ENCODE data around the gene ZNF488.

Gene ZNF488

DNA sequence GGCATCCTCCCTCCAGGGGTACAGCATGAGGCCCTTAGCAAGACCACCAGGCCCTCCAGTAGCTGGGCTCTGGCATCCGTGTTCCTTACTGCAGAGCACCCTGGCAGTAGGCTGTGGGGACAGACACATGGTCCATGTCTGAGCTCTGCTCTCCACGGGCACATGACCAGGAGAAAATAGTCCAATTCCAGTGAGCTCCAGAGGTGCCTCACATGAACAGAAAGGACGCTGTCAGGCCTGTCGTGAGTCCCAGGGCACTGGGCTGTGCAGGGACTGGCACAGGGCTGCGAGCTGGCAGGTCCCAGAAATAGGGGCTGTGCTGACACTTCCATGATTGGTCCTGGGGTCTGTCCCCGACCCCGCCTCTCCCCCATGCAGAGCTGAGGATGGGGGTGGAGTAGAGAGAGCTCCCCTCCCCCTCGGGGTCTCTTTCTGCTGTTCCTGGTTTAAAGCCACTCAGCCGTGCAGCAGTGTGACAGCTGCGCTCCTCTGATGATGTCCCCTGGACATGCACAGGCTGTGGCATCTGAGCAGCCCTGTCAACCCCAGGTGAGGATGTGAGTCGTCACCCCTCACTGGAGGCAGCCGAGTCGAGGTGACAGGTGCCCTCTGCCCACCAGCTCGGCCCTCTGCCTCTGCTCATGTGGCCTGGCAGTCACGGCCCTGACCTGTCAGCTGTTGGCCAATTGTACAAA, 25.2 kb upstream of the ZNF488 start:
- Histone ChIP-seq H3K9me2 (ENCODE audit: low read depth, low read length) (no peaks in the 10 kb centered on the region), H3F3A (ENCODE audit: insufficient read depth, low read length) (no peaks in the 10 kb centered on the region), H3K79me2 (ENCODE audit: insufficient read depth, low read length) (no peaks in the 10 kb centered on the region), H4K20me1 (ENCODE audit: insufficient read depth, low read length) (no peaks in the 10 kb centered on the region), H3K9me3 (ENCODE audit: low read length) (no peaks in the 10 kb centered on the region), H3K27me3 (ENCODE audit: insufficient read depth, low read length) (no peaks in the 10 kb centered on the region), H3K4me2 (ENCODE audit: low read length) (no peak overlapping the region), H2AFZ (ENCODE audit: low read length) (no peak overlapping the region), H3K9ac (ENCODE audit: low read length) (no peak overlapping the region), H3K4me1 (ENCODE audit: insufficient read depth, low read length, severe bottlenecking) (no peaks in the 10 kb centered on the region), H3K4me3 (ENCODE audit: low read depth, low read length, poor library complexity, severe bottlenecking) (no peak overlapping the region), H3K27ac (ENCODE audit: low read depth, low read length, poor library complexity, severe bottlenecking) (no peak overlapping the region), H3K36me3 (ENCODE audit: insufficient read depth, low read length) (no peaks in the 10 kb centered on the region)
- TF ChIP-seq, protein P1, sequence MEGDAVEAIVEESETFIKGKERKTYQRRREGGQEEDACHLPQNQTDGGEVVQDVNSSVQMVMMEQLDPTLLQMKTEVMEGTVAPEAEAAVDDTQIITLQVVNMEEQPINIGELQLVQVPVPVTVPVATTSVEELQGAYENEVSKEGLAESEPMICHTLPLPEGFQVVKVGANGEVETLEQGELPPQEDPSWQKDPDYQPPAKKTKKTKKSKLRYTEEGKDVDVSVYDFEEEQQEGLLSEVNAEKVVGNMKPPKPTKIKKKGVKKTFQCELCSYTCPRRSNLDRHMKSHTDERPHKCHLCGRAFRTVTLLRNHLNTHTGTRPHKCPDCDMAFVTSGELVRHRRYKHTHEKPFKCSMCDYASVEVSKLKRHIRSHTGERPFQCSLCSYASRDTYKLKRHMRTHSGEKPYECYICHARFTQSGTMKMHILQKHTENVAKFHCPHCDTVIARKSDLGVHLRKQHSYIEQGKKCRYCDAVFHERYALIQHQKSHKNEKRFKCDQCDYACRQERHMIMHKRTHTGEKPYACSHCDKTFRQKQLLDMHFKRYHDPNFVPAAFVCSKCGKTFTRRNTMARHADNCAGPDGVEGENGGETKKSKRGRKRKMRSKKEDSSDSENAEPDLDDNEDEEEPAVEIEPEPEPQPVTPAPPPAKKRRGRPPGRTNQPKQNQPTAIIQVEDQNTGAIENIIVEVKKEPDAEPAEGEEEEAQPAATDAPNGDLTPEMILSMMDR (IDR thresholded peaks at IDR 0.05; ENCODE audit: low read length) = no peak
- TF ChIP-seq EZH2 (IDR thresholded peaks at IDR 0.05; ENCODE audit: borderline replicate concordance, low read length) = no peak

DNA sequence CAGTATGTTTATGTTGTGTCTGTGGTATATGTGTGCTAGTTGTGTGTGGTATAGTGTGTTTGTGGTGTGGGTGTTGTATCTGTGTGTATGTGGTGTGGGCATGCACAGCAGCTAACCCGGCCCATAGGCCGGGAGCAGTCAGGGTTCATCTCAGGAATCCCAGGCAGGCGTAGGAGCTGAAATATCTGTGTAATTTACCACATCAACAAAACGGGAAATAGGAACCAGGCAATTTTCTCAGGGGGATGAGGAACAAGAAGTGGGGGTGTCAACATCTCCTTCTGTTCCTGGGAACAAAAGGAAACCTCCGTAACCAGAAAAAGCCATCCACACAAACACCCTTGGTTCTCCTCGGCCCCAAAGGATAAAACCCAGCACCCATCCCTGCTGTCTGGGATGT, 24.5 kb upstream of the ZNF488 start:
- Histone ChIP-seq H3K36me3 (ENCODE audit: insufficient read depth, low read length) (no peaks in the 10 kb centered on the region), H3K4me1 (ENCODE audit: insufficient read depth, low read length, severe bottlenecking) (no peaks in the 10 kb centered on the region), H2AFZ (ENCODE audit: low read length) (no peak overlapping the region), H3K27ac (ENCODE audit: low read depth, low read length, poor library complexity, severe bottlenecking) (no peak overlapping the region), H3K79me2 (ENCODE audit: insufficient read depth, low read length) (no peaks in the 10 kb centered on the region), H4K20me1 (ENCODE audit: insufficient read depth, low read length) (no peaks in the 10 kb centered on the region), H3K9me3 (ENCODE audit: low read length) (no peaks in the 10 kb centered on the region), H3K9ac (ENCODE audit: low read length) (no peak overlapping the region), H3F3A (ENCODE audit: insufficient read depth, low read length) (no peaks in the 10 kb centered on the region), H3K9me2 (ENCODE audit: low read depth, low read length) (no peaks in the 10 kb centered on the region), H3K4me2 (ENCODE audit: low read length) (no peak overlapping the region), H3K27me3 (ENCODE audit: insufficient read depth, low read length) (no peaks in the 10 kb centered on the region), H3K4me3 (ENCODE audit: low read depth, low read length, poor library complexity, severe bottlenecking) (no peak overlapping the region)
- TF ChIP-seq, protein P1 (IDR thresholded peaks at IDR 0.05; ENCODE audit: low read length) = no peak
- TF ChIP-seq EZH2 (IDR thresholded peaks at IDR 0.05; ENCODE audit: borderline replicate concordance, low read length) = no peak

DNA sequence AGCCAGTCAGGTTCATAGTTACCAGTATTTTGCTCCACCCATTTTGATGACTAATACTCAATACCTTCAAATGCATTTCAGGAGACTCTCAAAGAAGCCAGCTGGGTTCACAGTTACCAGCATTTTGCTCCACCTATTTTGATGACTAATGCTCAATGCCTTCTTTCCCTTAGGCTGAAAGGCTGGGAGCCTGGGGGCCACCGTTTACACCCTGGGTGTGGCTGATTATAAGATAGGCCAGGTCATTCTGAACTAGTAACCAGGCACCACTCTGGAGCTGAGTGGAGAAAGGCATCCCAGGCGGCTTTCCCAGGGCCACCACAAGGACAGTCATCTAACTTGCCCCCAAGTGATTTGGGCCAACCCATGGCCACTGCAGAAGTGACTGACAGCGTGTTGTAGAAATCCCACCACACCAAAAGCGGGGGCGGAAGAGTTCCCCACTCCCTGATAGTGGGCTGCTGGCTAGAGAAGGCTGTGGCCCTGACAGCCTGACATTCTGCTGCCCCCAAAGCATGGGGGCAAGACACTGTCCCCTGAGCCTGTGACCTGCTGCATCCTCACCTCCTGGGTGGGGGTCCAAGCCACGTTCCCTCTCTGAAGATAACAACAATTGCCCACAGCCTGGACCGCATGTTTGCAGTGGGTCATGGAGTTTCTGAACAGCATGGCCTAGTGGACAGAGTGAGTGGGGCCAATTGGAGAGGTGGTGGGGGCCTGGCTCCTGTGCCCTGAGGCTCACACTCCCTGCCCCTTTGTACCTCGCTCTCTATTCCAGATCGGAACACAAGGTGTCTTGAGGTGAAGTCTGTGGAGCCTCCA, 23.0 kb upstream of the ZNF488 start:
- Histone ChIP-seq H3K36me3 (ENCODE audit: insufficient read depth, low read length) (no peaks in the 10 kb centered on the region), H2AFZ (ENCODE audit: low read length) (no peak overlapping the region), H3K9me3 (ENCODE audit: low read length) (no peaks in the 10 kb centered on the region), H3F3A (ENCODE audit: insufficient read depth, low read length) (no peaks in the 10 kb centered on the region), H3K27me3 (ENCODE audit: insufficient read depth, low read length) (no peaks in the 10 kb centered on the region), H3K4me1 (ENCODE audit: insufficient read depth, low read length, severe bottlenecking) (no peaks in the 10 kb centered on the region), H3K27ac (ENCODE audit: low read depth, low read length, poor library complexity, severe bottlenecking) (no peak overlapping the region), H3K9me2 (ENCODE audit: low read depth, low read length) (no peaks in the 10 kb centered on the region), H3K4me3 (ENCODE audit: low read depth, low read length, poor library complexity, severe bottlenecking) (no peak overlapping the region), H3K79me2 (ENCODE audit: insufficient read depth, low read length) (no peaks in the 10 kb centered on the region), H3K9ac (ENCODE audit: low read length) (no peak overlapping the region), H3K4me2 (ENCODE audit: low read length) (no peak overlapping the region), H4K20me1 (ENCODE audit: insufficient read depth, low read length) (no peaks in the 10 kb centered on the region)
- no peak for TF ChIP-seq EZH2 (IDR thresholded peaks at IDR 0.05; ENCODE audit: borderline replicate concordance, low read length)
- TF ChIP-seq, protein P1 (IDR thresholded peaks at IDR 0.05; ENCODE audit: low read length) = no peak
